HepG2 (cell line): ENCODE measurements around the gene DHFR2. TPM values are rescaled to one million over a fixed set of nuclear protein-coding genes. Genes with fewer than 3 reads are reported as not detected.

Experiments used
- ATF1 ChIP-seq: IDR thresholded peaks from 2 replicates; pipeline ENCODE4 v1.6.1; 2016; ENCODE audit warnings: mild to moderate bottlenecking, control low read depth
- CHD2 ChIP-seq: IDR thresholded peaks from 2 replicates; pipeline ENCODE4 v1.6.1; 2011; ENCODE audit warnings: low read depth, low read length, improper control_type of control experiment
- CREB1 ChIP-seq, 2 experiments: fragments of 450-650 bp in 1 of 2; IDR thresholded peaks; 2 replicates each; pipeline ENCODE4 v1.6.1; 2016 to 2017; ENCODE audit warnings: control low read depth in 1 of 2, mild to moderate bottlenecking in 1 of 2, missing compliant biosample characterization in 1 of 2, missing genetic modification characterization in 1 of 2
- FIP1L1 ChIP-seq: fragments of 200-400 bp; formaldehyde crosslinking; IDR thresholded peaks from 2 replicates; pipeline ENCODE4 v1.6.1; 2018; ENCODE audit warnings: low read depth, mild to moderate bottlenecking, low read length, moderate library complexity, borderline replicate concordance; ENCODE audit not compliant: insufficient read depth
- FOXA1 ChIP-seq, 2 experiments: fragments of 450-650 bp in 1 of 2; sonication (generic) in 1 of 2; formaldehyde crosslinking in 1 of 2; IDR thresholded peaks; 2 replicates each; pipeline versions ENCODE4 v1.4.0 to v1.6.1; 2016 to 2020; ENCODE audit warnings: missing genetic modification reagents in 1 of 2
- FOXM1 ChIP-seq: sonication (generic); formaldehyde crosslinking; IDR thresholded peaks from 2 replicates; pipeline ENCODE4 v1.5.0; 2020; ENCODE audit warnings: missing genetic modification reagents
- HNF4G ChIP-seq, 2 experiments: sonication (generic) in 1 of 2; formaldehyde crosslinking in 1 of 2; IDR thresholded peaks; 2 replicates each; pipeline versions ENCODE4 v1.4.0 to v1.6.1; 2011 to 2020; ENCODE audit warnings: borderline replicate concordance in 2 of 2, low read depth in 2 of 2, mild to moderate bottlenecking in 2 of 2, low read length in 1 of 2, missing genetic modification reagents in 1 of 2, moderate library complexity in 1 of 2
- KAT2B ChIP-seq: fragments of 150-350 bp; IDR thresholded peaks from 2 replicates; pipeline ENCODE4 v1.6.1; 2014; ENCODE audit warnings: low read depth, low read length, borderline replicate concordance
- KDM5A ChIP-seq: fragments of 200-600 bp; sonication (generic); IDR thresholded peaks from 2 replicates; pipeline ENCODE4 v1.7.0; 2018; ENCODE audit warnings: antibody characterized with exemption, mild to moderate bottlenecking, low read length, borderline replicate concordance
- MLXIP ChIP-seq: sonication (generic); formaldehyde crosslinking; IDR thresholded peaks from 2 replicates; pipeline ENCODE4 v1.9.0; 2021; ENCODE audit warnings: missing genetic modification reagents, borderline replicate concordance
- NAIF1 ChIP-seq: sonication (generic); formaldehyde crosslinking; IDR thresholded peaks from 2 replicates; pipeline ENCODE4 v1.5.0; 2020; ENCODE audit warnings: mild to moderate bottlenecking, missing genetic modification reagents, borderline replicate concordance
- NFYB ChIP-seq: sonication (generic); formaldehyde crosslinking; IDR thresholded peaks from 2 replicates; pipeline ENCODE4 v1.4.0; 2020; ENCODE audit warnings: missing genetic modification reagents
- PHF21A ChIP-seq: sonication (generic); formaldehyde crosslinking; IDR thresholded peaks from 2 replicates; pipeline ENCODE4 v1.5.0; 2020; ENCODE audit warnings: mild to moderate bottlenecking, missing genetic modification reagents
- PHF8 ChIP-seq: sonication (generic); formaldehyde crosslinking; IDR thresholded peaks from 2 replicates; pipeline ENCODE4 v1.5.0; 2020; ENCODE audit warnings: missing genetic modification reagents
- RXRB ChIP-seq: IDR thresholded peaks from 2 replicates; pipeline ENCODE4 v1.6.1; 2016; ENCODE audit warnings: borderline replicate concordance, missing genetic modification reagents, missing compliant biosample characterization
- YEATS4 ChIP-seq: sonication (generic); formaldehyde crosslinking; IDR thresholded peaks from 2 replicates; pipeline ENCODE4 v1.4.0; 2020; ENCODE audit warnings: missing genetic modification reagents, borderline replicate concordance
- ZFY ChIP-seq: sonication (generic); formaldehyde crosslinking; IDR thresholded peaks from 2 replicates; pipeline ENCODE4 v1.4.0; 2020; ENCODE audit warnings: missing genetic modification reagents
- ZNF230 ChIP-seq: sonication (generic); formaldehyde crosslinking; IDR thresholded peaks from 2 replicates; pipeline ENCODE4 v1.4.0; 2020; ENCODE audit warnings: mild to moderate bottlenecking, missing genetic modification reagents
- ZNF33A ChIP-seq: sonication (generic); formaldehyde crosslinking; IDR thresholded peaks from 2 replicates; pipeline ENCODE4 v1.5.1; 2020; ENCODE audit warnings: missing genetic modification reagents, mild to moderate bottlenecking, moderate library complexity, borderline replicate concordance
- ZNF33B ChIP-seq: sonication (generic); formaldehyde crosslinking; IDR thresholded peaks from 2 replicates; pipeline ENCODE4 v1.5.1; 2020; ENCODE audit warnings: mild to moderate bottlenecking, missing genetic modification reagents
- ZNF350 ChIP-seq: sonication (generic); formaldehyde crosslinking; IDR thresholded peaks from 2 replicates; pipeline ENCODE4 v1.4.0; 2020; ENCODE audit warnings: mild to moderate bottlenecking, low read depth, missing genetic modification reagents, borderline replicate concordance
- ZNF788 ChIP-seq: sonication (generic); formaldehyde crosslinking; IDR thresholded peaks from 2 replicates; pipeline ENCODE4 v1.5.0; 2020; ENCODE audit warnings: mild to moderate bottlenecking, missing genetic modification reagents, borderline replicate concordance
- polyA plus RNA-seq, 8 experiments: library from polyadenylated mRNA; depleted of rRNA in 3 of 8; stranded (reverse) in 7 of 8; unstranded in 1 of 8; fragments of >200 nt; fragmentation: Illumina TruSeq in 4 of 8; extraction: Trizol in 4 of 8; gene quantifications; 2 replicates each; pipeline versions ENCODE4 v1.2.1 to v1.2.3, GENCODE V29; 2011 to 2016; ENCODE audit warnings: low read depth in 4 of 8, missing spikeins in 1 of 8, mixed read lengths in 1 of 8; ENCODE audit not compliant: insufficient read depth in 1 of 8
- total RNA-seq, 5 experiments: library from RNA; depleted of rRNA; stranded (reverse); fragments of >200 nt; fragmentation: Illumina TruSeq; extraction: Trizol; gene quantifications; 2 replicates each; pipeline ENCODE4 v1.2.3, GENCODE V29; 2016; ENCODE audit warnings: low read depth in 1 of 5
- TF ChIP-seq, protein P1 (sequence below): sonication (generic); formaldehyde crosslinking; IDR thresholded peaks from 2 replicates; pipeline ENCODE4 v1.4.0; 2020; ENCODE audit warnings: mild to moderate bottlenecking, missing genetic modification reagents

DHFR2 gene
- total and polyA plus RNA-seq, 2 of the 13 experiments (the other 11 are each of a cell fraction or from before 2014, with no cell fraction given), result 1.4 to 4.6 TPM

DNA sequence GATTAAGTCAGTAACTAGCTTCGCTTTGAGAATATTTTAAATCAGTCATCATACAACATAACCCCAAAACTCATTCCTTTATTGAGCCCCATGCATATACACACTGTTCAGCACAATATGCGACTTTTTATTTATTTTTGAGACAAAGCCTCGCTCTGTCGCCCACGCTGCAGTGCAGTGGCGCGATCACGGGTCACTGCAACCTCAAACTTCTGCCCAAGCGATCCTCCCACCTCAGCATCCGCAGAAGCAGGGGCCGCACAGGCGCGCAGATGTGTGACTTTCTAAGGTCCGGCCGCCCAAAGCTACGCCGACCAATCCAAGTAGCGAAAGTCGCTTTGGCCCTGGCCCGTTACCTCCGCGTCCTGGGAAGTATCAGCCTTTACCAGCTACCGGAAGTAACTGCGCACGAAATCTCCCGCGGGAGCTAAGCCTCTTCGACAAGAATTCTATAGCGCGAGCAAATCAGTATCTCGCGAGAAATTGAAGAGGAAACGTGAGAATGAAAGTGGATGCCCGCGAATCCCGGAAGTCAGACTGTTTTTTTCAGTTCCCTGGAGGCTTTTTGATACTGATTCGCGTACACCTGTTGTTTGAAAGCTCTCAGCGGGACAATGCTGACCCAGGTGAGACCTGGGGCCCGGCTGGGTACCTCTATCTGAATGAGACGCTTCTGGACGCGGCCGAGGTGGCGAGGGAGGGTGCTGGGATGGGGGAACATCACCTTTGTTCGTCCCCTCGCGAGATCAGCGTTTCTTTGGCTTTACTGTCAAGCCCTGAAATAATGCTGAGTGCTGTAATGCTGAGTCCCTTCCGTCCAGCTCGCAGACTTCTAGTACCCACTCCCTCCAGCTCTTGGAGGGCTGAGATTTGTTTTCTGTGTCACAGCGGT, at the start of gene DHFR2, which contains the start of gene NSUN3 (continued):
- TF ChIP-seq KAT2B, result no peak
- no peak for TF ChIP-seq FOXM1 (CRISPR knock-in tag)
- TF ChIP-seq FIP1L1, result 0 out of 2 replicates have a peak, but pooled peaks have one; percentile 67
- 0 out of 2 replicates have a peak, but pooled peaks have one; percentile 28 for TF ChIP-seq ZNF33B (CRISPR knock-in tag)
- TF ChIP-seq PHF8 (CRISPR knock-in tag), result peak; percentile 81
- peak; percentile 36; the same call in 1 of the 2 replicates for TF ChIP-seq ZNF230 (CRISPR knock-in tag)
- TF ChIP-seq ZFY (CRISPR knock-in tag), result peak; percentile 67
- TF ChIP-seq NAIF1 (CRISPR knock-in tag), result peak; percentile 90
- TF ChIP-seq, protein P1, sequence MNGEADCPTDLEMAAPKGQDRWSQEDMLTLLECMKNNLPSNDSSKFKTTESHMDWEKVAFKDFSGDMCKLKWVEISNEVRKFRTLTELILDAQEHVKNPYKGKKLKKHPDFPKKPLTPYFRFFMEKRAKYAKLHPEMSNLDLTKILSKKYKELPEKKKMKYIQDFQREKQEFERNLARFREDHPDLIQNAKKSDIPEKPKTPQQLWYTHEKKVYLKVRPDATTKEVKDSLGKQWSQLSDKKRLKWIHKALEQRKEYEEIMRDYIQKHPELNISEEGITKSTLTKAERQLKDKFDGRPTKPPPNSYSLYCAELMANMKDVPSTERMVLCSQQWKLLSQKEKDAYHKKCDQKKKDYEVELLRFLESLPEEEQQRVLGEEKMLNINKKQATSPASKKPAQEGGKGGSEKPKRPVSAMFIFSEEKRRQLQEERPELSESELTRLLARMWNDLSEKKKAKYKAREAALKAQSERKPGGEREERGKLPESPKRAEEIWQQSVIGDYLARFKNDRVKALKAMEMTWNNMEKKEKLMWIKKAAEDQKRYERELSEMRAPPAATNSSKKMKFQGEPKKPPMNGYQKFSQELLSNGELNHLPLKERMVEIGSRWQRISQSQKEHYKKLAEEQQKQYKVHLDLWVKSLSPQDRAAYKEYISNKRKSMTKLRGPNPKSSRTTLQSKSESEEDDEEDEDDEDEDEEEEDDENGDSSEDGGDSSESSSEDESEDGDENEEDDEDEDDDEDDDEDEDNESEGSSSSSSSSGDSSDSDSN (CRISPR knock-in tag), result peak; percentile 62
- peak; percentile 69; the same call in 1 of the 2 replicates for TF ChIP-seq ZNF788 (CRISPR knock-in tag)
- TF ChIP-seq ATF1 (CRISPR knock-in tag), result peak; percentile 68; the same call in 1 of the 2 replicates
- TF ChIP-seq KDM5A, result peak; percentile 97
- TF ChIP-seq RXRB (CRISPR knock-in tag), result peak; percentile 18; the same call in 1 of the 2 replicates
- 0 out of 2 replicates have a peak, but pooled peaks have one; percentile 24 for TF ChIP-seq MLXIP (CRISPR knock-in tag)
- TF ChIP-seq YEATS4 (CRISPR knock-in tag), result peak; percentile 35; the same call in 1 of the 2 replicates
- TF ChIP-seq HNF4G (IDR thresholded peaks at IDR 0.05; ENCODE audit: borderline replicate concordance, low read depth, low read length), result no peak
- no peak for TF ChIP-seq HNF4G (CRISPR knock-in tag; IDR thresholded peaks at IDR 0.05; ENCODE audit: borderline replicate concordance, low read depth)
- TF ChIP-seq PHF21A (CRISPR knock-in tag), result peak; percentile 98
- peak; percentile 53; the same call in 1 of the 2 replicates for TF ChIP-seq ZNF350 (CRISPR knock-in tag)
- peak; percentile 94 for TF ChIP-seq CHD2
- TF ChIP-seq ZNF33A, result no peak
- TF ChIP-seq CREB1 (IDR thresholded peaks at IDR 0.05), result 0 out of 2 replicates have a peak, but pooled peaks have one; percentile 30
- peak; percentile 85 for TF ChIP-seq CREB1 (CRISPR knock-in tag; IDR thresholded peaks at IDR 0.05)
- TF ChIP-seq FOXA1 (IDR thresholded peaks at IDR 0.05), result no peak
- no peak for TF ChIP-seq FOXA1 (CRISPR knock-in tag; IDR thresholded peaks at IDR 0.05)
- peak; percentile 73 for TF ChIP-seq NFYB (CRISPR knock-in tag)
